HepG2 (cell line): Measurements from ENCODE around the gene HTRA3. TPM values are rescaled to one million over a fixed set of nuclear protein-coding genes. Genes with fewer than 3 reads are reported as not detected.

Experiments used
- ATAC-seq: fragments of 200-7000 bp; cut with Tn5 transposase; 3 replicates; pipeline ENCODE4 v1.9.1; 2020; ENCODE audit warnings: mild to moderate bottlenecking, moderate library complexity
- BruUV-seq: library from RNA; stranded (reverse); fragments of 400-500 nt; replicated peaks from 2 replicates; lab custom pipeline; 2021; lab: Mats Ljungman, UMichigan
- CTCF ChIA-PET: fragments of 300-600 bp; formaldehyde crosslinking; extraction: SDS; loops from one replicate; lab custom pipeline; 2021; ENCODE audit warnings: low total read pairs, inconsistent platforms, low intra/inter-chr PET ratio; lab: Yijun Ruan, JAX
- POLR2A ChIA-PET: fragments of 350-600 bp; sonication (Branson Sonifier 250); formaldehyde crosslinking; loops from one replicate; lab custom pipeline; 2020; ENCODE audit warnings: antibody characterized with exemption, inconsistent platforms; lab: Yijun Ruan, JAX
- DNase-seq: peaks from one replicate; pipeline ENCODE4 v3.0.0-alpha.2; 2015; ENCODE audit warnings: low spot score
- FAIRE-seq: peaks from 3 replicates; lab custom pipeline; 2011; peaks lifted over from hg19 to GRCh38; lab: Jason Lieb, UNC
- H2AFZ ChIP-seq: one replicate; pipeline ENCODE4 v1.6.1; 2011; ENCODE audit warnings: low read length, inconsistent platforms
- H3K27ac ChIP-seq: fragments of 300-600 bp; 3 replicates; pipeline ENCODE4 v1.8.0; 2011; ENCODE audit warnings: mixed run types, mild to moderate bottlenecking, mixed read lengths, low read length, inconsistent platforms; ENCODE audit not compliant: insufficient read depth; ENCODE audit errors: extremely low read length
- H3K27me3 ChIP-seq, 2 experiments: fragments of 200-600 bp in 1 of 2; 2 replicates in 1 of 2; 3 replicates in 1 of 2; pipeline versions ENCODE4 v1.6.0 to v1.8.0; 2011; ENCODE audit warnings: low read length in 2 of 2, mild to moderate bottlenecking in 2 of 2, moderate library complexity in 2 of 2, inconsistent platforms in 1 of 2; ENCODE audit not compliant: insufficient read depth in 2 of 2, control insufficient read depth in 1 of 2
- H3K36me3 ChIP-seq, 2 experiments: fragments of 200-600 bp in 1 of 2; replicated peaks in 1 of 2; 2 replicates in 1 of 2; 3 replicates in 1 of 2; pipeline versions ENCODE4 v1.5.1 to v1.8.0; 2011; ENCODE audit warnings: low read length in 2 of 2, inconsistent platforms in 1 of 2; ENCODE audit not compliant: insufficient read depth in 2 of 2, control insufficient read depth in 1 of 2
- H3K4me1 ChIP-seq: 2 replicates; pipeline ENCODE4 v1.5.1; 2012; ENCODE audit warnings: low read length, inconsistent platforms; ENCODE audit not compliant: insufficient read depth
- H3K4me2 ChIP-seq: 2 replicates; pipeline ENCODE4 v1.6.0; 2011; ENCODE audit warnings: low read depth, low read length, inconsistent platforms
- H3K4me3 ChIP-seq, 3 experiments: fragments of 200-600 bp in 1 of 3; sonication (generic), shearing (Covaris generic) in 1 of 3; replicated peaks in 1 of 3; 2 replicates each; pipeline ENCODE4 v1.5.1; 2011 to 2016; ENCODE audit warnings: low read length in 3 of 3, inconsistent platforms in 2 of 3, low read depth in 2 of 3, mild to moderate bottlenecking in 2 of 3, control low read depth in 1 of 3, mixed read lengths in 1 of 3; ENCODE audit not compliant: insufficient read depth in 1 of 3
- H3K79me2 ChIP-seq: one replicate; pipeline ENCODE4 v1.6.1; 2011; ENCODE audit warnings: low read length, inconsistent platforms; ENCODE audit not compliant: insufficient read depth
- H3K9ac ChIP-seq: 2 replicates; pipeline ENCODE4 v1.6.0; 2011; ENCODE audit warnings: mild to moderate bottlenecking, low read depth, low read length, inconsistent platforms; ENCODE audit not compliant: insufficient read depth
- H3K9me3 ChIP-seq: 2 replicates; pipeline ENCODE4 v1.5.1; 2012; ENCODE audit warnings: mild to moderate bottlenecking, low read length
- H4K20me1 ChIP-seq: 2 replicates; pipeline ENCODE4 v1.6.0; 2011; ENCODE audit warnings: inconsistent platforms, mild to moderate bottlenecking, low read length, moderate library complexity; ENCODE audit not compliant: insufficient read depth
- ASH2L ChIP-seq: fragments of 300-600, 200-600 bp; sonication (generic); IDR thresholded peaks from 2 replicates; pipeline ENCODE4 v1.7.0; 2017; ENCODE audit warnings: low read depth, mild to moderate bottlenecking, moderate library complexity, mixed read lengths, low read length; ENCODE audit not compliant: insufficient read length
- CEBPB ChIP-seq: IDR thresholded peaks from 2 replicates; pipeline ENCODE4 v1.6.1; 2011; ENCODE audit warnings: low read depth, low read length, improper control_type of control experiment, borderline replicate concordance
- JUN ChIP-seq: sonication (generic); formaldehyde crosslinking; IDR thresholded peaks from 2 replicates; pipeline ENCODE4 v1.4.0; 2020; ENCODE audit warnings: mild to moderate bottlenecking, missing genetic modification reagents
- JUNB ChIP-seq: sonication (generic); formaldehyde crosslinking; IDR thresholded peaks from 2 replicates; pipeline ENCODE4 v1.8.0; 2022; ENCODE audit warnings: missing genetic modification reagents, mild to moderate bottlenecking, borderline replicate concordance
- NR2F6 ChIP-seq, 2 experiments: IDR thresholded peaks; 2 replicates each; pipeline ENCODE4 v1.6.1; 2016; ENCODE audit warnings: antibody characterized with exemption in 1 of 2, mild to moderate bottlenecking in 1 of 2
- POGZ ChIP-seq: sonication (generic); formaldehyde crosslinking; IDR thresholded peaks from 2 replicates; pipeline ENCODE4 v1.4.0; 2020; ENCODE audit warnings: mild to moderate bottlenecking, missing genetic modification reagents
- POLR2A ChIP-seq, 2 experiments: IDR thresholded peaks; 2 replicates each; pipeline ENCODE4 v1.6.1; 2011; ENCODE audit warnings: low read depth in 2 of 2, low read length in 2 of 2, mild to moderate bottlenecking in 1 of 2, moderate library complexity in 1 of 2; ENCODE audit not compliant: insufficient read depth in 1 of 2
- STAG1 ChIP-seq: sonication (generic); formaldehyde crosslinking; IDR thresholded peaks from 2 replicates; pipeline ENCODE4 v1.4.0; 2020; ENCODE audit warnings: missing genetic modification reagents
- TEAD3 ChIP-seq: optimal IDR thresholded peaks from 2 replicates; pipeline ENCODE3; 2016; ENCODE audit warnings: borderline replicate concordance
- ZEB1 ChIP-seq: IDR thresholded peaks from 2 replicates; pipeline ENCODE4 v1.6.1; 2012; ENCODE audit warnings: mild to moderate bottlenecking, low read depth, inconsistent platforms; ENCODE audit not compliant: insufficient replicate concordance
- whole genome bisulfite sequencing: methylation state at CpG from one replicate; pipeline ENCODE4 v1.1.6; 2017; ENCODE audit warnings: low lambda C conversion rate; 5-methylcytosine and 5-hydroxymethylcytosine counted together
- in situ Hi-C: cut with HindIII; loops from 2 replicates; pipeline ENCODE4 v1.10.0; 2017; ENCODE audit warnings: low pct_unique_long_range_greater_than_20kb; ENCODE audit not compliant: extremely low pct_ligation_motif_present
- intact Hi-C: fragments of 100-400 bp; cut with micrococcal nuclease; formaldehyde crosslinking; loops from one replicate; pipeline ENCODE4 v1.10.0; 2022; ENCODE audit not compliant: unreplicated experiment
- polyA plus RNA-seq, 8 experiments: library from polyadenylated mRNA; depleted of rRNA in 3 of 8; stranded (reverse) in 7 of 8; unstranded in 1 of 8; fragments of >200 nt; fragmentation: Illumina TruSeq in 4 of 8; extraction: Trizol in 4 of 8; gene quantifications; 2 replicates each; pipeline versions ENCODE4 v1.2.1 to v1.2.3, GENCODE V29; 2011 to 2016; ENCODE audit warnings: low read depth in 4 of 8, missing spikeins in 1 of 8, mixed read lengths in 1 of 8; ENCODE audit not compliant: insufficient read depth in 1 of 8
- total RNA-seq, 5 experiments: library from RNA; depleted of rRNA; stranded (reverse); fragments of >200 nt; fragmentation: Illumina TruSeq; extraction: Trizol; gene quantifications; 2 replicates each; pipeline ENCODE4 v1.2.3, GENCODE V29; 2016; ENCODE audit warnings: low read depth in 1 of 5
- TF ChIP-seq, protein P1 (sequence below): sonication (generic); formaldehyde crosslinking; IDR thresholded peaks from 2 replicates; pipeline ENCODE4 v1.5.0; 2020; ENCODE audit warnings: mild to moderate bottlenecking, missing genetic modification reagents, moderate library complexity
- TF ChIP-seq, protein P2 (sequence below): sonication (generic); formaldehyde crosslinking; IDR thresholded peaks from 2 replicates; pipeline ENCODE4 v1.8.0; 2022; ENCODE audit warnings: low read depth, missing genetic modification reagents

Gene HTRA3
- total and polyA plus RNA-seq, 2 of the 13 experiments (the other 11 are each of a cell fraction or from before 2014, with no cell fraction given): 0.17 TPM; not detected in 1

DNA sequence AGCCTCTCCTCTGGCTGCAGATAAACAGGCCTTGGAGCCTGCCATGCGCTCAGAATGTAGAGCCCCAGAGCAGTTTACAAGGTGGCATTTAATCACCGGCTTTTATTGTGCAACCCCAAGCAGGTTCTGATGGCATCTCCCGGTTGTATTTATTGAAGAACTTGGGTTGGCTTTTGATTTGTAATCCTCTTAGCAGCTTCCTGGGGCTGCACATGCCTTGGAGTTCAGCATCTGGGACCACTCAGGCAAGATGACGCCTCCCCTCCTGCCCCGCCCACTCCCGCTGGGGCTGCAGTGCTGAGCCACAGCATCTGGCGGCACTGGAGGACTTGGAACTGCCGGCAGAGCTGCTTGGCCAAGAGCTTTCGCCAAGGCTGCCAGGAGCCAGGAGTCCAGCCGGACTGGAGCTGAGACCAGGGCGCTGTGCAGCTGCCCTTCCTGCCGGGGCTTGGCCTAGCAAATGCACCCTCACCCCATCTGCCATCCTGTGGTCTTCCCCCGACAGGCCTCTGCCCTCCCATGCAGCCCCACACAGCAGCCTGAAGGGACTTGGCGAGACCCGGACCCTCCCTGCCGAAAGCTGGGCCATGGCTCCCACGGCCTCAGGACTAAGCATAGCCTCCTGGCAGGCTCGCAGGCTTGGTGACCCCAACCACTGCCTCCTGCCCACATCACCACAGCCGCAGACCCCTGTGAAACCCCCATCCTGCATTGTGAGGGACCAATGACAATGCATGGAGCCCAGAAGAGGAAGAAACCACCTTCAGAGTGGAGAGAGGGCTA is 5.4 kb downstream of the HTRA3 start:
- ChIA-PET CTCF (no interaction called here), POLR2A (no interaction called here)
- TF ChIP-seq, protein P1, sequence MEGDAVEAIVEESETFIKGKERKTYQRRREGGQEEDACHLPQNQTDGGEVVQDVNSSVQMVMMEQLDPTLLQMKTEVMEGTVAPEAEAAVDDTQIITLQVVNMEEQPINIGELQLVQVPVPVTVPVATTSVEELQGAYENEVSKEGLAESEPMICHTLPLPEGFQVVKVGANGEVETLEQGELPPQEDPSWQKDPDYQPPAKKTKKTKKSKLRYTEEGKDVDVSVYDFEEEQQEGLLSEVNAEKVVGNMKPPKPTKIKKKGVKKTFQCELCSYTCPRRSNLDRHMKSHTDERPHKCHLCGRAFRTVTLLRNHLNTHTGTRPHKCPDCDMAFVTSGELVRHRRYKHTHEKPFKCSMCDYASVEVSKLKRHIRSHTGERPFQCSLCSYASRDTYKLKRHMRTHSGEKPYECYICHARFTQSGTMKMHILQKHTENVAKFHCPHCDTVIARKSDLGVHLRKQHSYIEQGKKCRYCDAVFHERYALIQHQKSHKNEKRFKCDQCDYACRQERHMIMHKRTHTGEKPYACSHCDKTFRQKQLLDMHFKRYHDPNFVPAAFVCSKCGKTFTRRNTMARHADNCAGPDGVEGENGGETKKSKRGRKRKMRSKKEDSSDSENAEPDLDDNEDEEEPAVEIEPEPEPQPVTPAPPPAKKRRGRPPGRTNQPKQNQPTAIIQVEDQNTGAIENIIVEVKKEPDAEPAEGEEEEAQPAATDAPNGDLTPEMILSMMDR: peak; percentile 43
- TF ChIP-seq CEBPB: peak; percentile 36; the same call in 1 of the 2 replicates
- TF ChIP-seq ASH2L: no peak
- peak; percentile 34 for TF ChIP-seq STAG1
- H3K27ac ChIP-seq: no peak overlapping the region
- no peaks in the 10 kb centered on the region for H3K36me3 ChIP-seq
- in situ Hi-C loops: no loop called here
- DNase-seq (no peak), FAIRE-seq (no peak), ATAC-seq (peak; percentile 47)
- H3K79me2 ChIP-seq: no peaks in the 10 kb centered on the region
- BruUV-seq: no TSS peak
- no peaks in the 10 kb centered on the region for H4K20me1 ChIP-seq
- H2AFZ ChIP-seq: no peak overlapping the region
- no peak overlapping the region for H3K4me3 ChIP-seq
- intact Hi-C loops: no loop called here
- H3K4me2 ChIP-seq: no peak overlapping the region
- H3K9ac ChIP-seq: no peak overlapping the region
- H3K4me1 ChIP-seq: peaks cover 8% of the 10 kb centered on the region; the same call in 1 of the 2 replicates
- no peaks in the 10 kb centered on the region for H3K9me3 ChIP-seq
- 38% methylated on average over 9 of the region's 19 CpGs for WGBS
- peaks cover 16 to 73% of the 10 kb centered on the region in 2 experiments for H3K27me3 ChIP-seq

DNA sequence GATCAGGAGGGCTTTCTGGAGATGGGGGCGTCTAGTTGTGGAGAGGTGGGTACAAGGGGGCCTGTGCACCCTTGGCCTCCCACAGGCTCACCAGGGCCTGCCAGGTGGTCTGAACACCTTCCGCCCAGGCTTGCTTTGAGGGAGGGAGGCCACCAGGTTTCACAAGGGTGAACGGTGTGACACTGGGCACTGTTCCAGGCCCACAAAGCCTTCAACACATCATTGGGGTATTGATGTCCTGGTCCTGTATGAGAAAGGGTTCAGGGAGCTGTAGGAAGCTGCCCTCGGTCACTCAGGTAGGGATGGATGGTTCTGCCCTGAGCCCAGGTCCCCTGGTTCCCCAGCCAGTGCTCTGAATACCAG is 6.0 kb downstream of the HTRA3 start:
- H3K4me2 ChIP-seq: no peak overlapping the region
- no peak overlapping the region for H3K9ac ChIP-seq
- WGBS: 17% methylated on average over 1 of the region's 4 CpGs
- CTCF ChIA-PET: no interaction called here
- POLR2A ChIA-PET: no interaction called here
- peaks cover 2% of the 10 kb centered on the region; the same call in 1 of the 2 replicates for H3K4me1 ChIP-seq
- peaks cover 17 to 73% of the 10 kb centered on the region in 2 experiments for H3K27me3 ChIP-seq
- BruUV-seq: no TSS peak
- no peaks in the 10 kb centered on the region for H4K20me1 ChIP-seq
- H3K79me2 ChIP-seq: no peaks in the 10 kb centered on the region
- in situ Hi-C loops: no loop called here
- H3K36me3 ChIP-seq: no peaks in the 10 kb centered on the region
- DNase-seq: no peak
- H3K9me3 ChIP-seq: no peaks in the 10 kb centered on the region
- FAIRE-seq: no peak
- H3K4me3 ChIP-seq: no peak overlapping the region
- TF ChIP-seq POLR2A (IDR thresholded peaks at IDR 0.05; ENCODE audit: insufficient read depth in 1 of 2, low read depth in 2 of 2, low read length in 2 of 2) (no peak), JUN (CRISPR knock-in tag) (no peak), JUNB (CRISPR knock-in tag) (no peak), TEAD3 (no peak), ZEB1 (no peak), POGZ (CRISPR knock-in tag) (no peak), NR2F6 (IDR thresholded peaks at IDR 0.05) (no peak), NR2F6 (CRISPR knock-in tag; IDR thresholded peaks at IDR 0.05) (no peak)
- TF ChIP-seq, protein P2, sequence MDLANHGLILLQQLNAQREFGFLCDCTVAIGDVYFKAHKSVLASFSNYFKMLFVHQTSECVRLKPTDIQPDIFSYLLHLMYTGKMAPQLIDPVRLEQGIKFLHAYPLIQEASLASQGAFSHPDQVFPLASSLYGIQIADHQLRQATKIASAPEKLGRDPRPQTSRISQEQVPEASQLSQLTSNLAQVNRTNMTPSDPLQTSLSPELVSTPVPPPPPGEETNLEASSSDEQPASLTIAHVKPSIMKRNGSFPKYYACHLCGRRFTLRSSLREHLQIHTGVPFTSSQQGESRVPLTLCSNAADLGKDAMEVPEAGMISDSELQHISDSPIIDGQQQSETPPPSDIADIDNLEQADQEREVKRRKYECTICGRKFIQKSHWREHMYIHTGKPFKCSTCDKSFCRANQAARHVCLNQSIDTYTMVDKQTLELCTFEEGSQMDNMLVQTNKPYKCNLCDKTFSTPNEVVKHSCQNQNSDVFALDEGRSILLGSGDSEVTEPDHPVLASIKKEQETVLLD (CRISPR knock-in tag): no peak
- intact Hi-C loops: no loop called here
- no peak overlapping the region for H3K27ac ChIP-seq
- no peak overlapping the region for H2AFZ ChIP-seq
- no peak for ATAC-seq
